ENCODE measurements around the gene GTF2H4. TPM values are rescaled to one million over a fixed set of nuclear protein-coding genes. Genes with fewer than 3 reads are reported as not detected.
"Not testable (repeated sequence)": the region's sequence is repeated elsewhere in the genome, so short reads cannot be mapped to it uniquely, and the experiment has no call there.

GTF2H4 gene
- total and polyA plus RNA-seq, 8 donors: 3.9 to 67.4 (median 13.0) TPM

DNA sequence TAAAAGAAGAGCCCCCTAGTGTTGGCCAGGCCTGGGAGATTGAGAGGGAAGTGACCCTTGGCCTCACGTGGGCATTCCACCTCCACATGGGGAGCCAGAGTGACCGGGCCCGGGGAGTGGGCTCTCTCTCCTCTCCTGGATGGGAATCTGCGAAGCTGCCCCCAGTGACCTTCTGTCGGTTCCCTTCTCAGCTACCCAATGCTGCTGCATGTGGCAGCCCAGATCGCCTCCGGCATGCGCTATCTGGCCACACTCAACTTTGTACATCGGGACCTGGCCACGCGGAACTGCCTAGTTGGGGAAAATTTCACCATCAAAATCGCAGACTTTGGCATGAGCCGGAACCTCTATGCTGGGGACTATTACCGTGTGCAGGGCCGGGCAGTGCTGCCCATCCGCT lies 10.1 kb upstream of the GTF2H4 start:
- H3K36me3 ChIP-seq: peaks cover 54 to 77% (median 75%) of the 10 kb centered on the region in 4 donors
- WGBS, 5 donors: 72 to 91% (median 85%) methylated on average over 8 to 16 of the region's 16 CpGs

DNA sequence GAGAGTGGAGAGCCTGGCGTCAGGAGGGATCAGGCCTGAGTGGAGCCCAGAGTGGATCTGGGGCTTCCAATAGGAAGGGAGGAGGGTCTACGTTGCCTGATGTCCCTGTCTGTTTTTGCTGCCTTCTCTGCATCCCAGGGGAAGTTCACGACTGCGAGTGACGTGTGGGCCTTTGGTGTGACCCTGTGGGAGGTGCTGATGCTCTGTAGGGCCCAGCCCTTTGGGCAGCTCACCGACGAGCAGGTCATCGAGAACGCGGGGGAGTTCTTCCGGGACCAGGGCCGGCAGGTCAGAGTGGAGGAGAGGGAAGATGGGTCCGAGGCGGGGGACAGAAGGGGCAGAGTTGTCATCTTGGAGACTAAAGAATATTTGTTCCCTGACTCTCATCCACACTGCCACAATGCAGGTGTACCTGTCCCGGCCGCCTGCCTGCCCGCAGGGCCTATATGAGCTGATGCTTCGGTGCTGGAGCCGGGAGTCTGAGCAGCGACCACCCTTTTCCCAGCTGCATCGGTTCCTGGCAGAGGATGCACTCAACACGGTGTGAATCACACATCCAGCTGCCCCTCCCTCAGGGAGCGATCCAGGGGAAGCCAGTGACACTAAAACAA lies 9.2 kb upstream of the GTF2H4 start:
- no peak overlapping the region for H3K27ac ChIP-seq
- no peaks in the 10 kb centered on the region for H3K9me3 ChIP-seq
- no peak overlapping the region for H3K4me3 ChIP-seq
- WGBS, 5 donors: 80 to 85% (median 83%) methylated on average over 16 to 23 of the region's 23 CpGs
- no peak for DNase-seq
- TF ChIP-seq, protein P1, sequence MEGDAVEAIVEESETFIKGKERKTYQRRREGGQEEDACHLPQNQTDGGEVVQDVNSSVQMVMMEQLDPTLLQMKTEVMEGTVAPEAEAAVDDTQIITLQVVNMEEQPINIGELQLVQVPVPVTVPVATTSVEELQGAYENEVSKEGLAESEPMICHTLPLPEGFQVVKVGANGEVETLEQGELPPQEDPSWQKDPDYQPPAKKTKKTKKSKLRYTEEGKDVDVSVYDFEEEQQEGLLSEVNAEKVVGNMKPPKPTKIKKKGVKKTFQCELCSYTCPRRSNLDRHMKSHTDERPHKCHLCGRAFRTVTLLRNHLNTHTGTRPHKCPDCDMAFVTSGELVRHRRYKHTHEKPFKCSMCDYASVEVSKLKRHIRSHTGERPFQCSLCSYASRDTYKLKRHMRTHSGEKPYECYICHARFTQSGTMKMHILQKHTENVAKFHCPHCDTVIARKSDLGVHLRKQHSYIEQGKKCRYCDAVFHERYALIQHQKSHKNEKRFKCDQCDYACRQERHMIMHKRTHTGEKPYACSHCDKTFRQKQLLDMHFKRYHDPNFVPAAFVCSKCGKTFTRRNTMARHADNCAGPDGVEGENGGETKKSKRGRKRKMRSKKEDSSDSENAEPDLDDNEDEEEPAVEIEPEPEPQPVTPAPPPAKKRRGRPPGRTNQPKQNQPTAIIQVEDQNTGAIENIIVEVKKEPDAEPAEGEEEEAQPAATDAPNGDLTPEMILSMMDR (IDR thresholded peaks at IDR 0.05): no peak
- TF ChIP-seq POLR2AphosphoS5 (IDR thresholded peaks at IDR 0.05) (no peak), POLR2A (IDR thresholded peaks at IDR 0.05) (no peak), EP300 (IDR thresholded peaks at IDR 0.05) (no peak)
- no peaks in the 10 kb centered on the region for H3K4me1 ChIP-seq
- H3K27me3 ChIP-seq: no peaks in the 10 kb centered on the region
- intact Hi-C loops (cut with DNase I; ENCODE audit: low total_unique reads): no loop called here
- peaks cover 44 to 67% (median 65%) of the 10 kb centered on the region in 4 donors for H3K36me3 ChIP-seq

More for the DNA sequence above, 10.1 kb upstream of the GTF2H4 start:
- no peaks in the 10 kb centered on the region for H3K27me3 ChIP-seq
- TF ChIP-seq POLR2AphosphoS5 (IDR thresholded peaks at IDR 0.05): no peak
- TF ChIP-seq POLR2A (IDR thresholded peaks at IDR 0.05): no peak
- TF ChIP-seq EP300 (IDR thresholded peaks at IDR 0.05): no peak
- TF ChIP-seq, protein P1 (IDR thresholded peaks at IDR 0.05): no peak
- intact Hi-C loops (cut with DNase I; ENCODE audit: low total_unique reads): no loop called here
- no peak overlapping the region for H3K4me3 ChIP-seq
- no peaks in the 10 kb centered on the region for H3K9me3 ChIP-seq
- H3K27ac ChIP-seq: no peak overlapping the region
- no peak for DNase-seq
- no peaks in the 10 kb centered on the region for H3K4me1 ChIP-seq

DNA sequence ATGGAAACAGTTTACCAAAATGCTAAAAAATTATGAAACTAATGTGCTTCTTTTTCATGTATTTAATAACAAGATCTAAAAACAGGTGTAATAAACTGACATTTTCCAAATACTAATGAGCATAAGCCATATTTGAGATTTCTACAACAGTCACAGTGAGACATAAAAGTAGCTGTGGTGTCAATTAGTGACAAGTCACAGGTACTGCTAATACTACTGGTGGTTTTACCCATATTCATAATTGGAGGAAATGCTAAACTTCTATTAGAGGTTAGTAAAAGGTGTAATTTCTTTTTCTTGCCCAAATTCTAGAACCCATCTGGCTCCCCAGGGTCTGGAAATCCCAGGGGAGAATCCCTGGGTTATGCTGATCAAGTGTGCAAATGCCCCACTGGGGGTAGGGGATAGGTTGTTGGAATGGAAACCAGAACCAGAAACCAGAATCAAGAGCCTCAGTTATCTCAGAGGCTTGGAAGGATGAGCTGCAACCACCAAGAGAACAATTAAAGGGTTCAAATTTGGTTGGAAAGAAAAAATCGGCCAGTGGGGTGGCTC lies 7.1 kb upstream of the GTF2H4 start:
- peaks cover 33 to 46% (median 44%) of the 10 kb centered on the region in 4 donors for H3K36me3 ChIP-seq
- no peak for DNase-seq
- H3K4me1 ChIP-seq: no peaks in the 10 kb centered on the region
- no peaks in the 10 kb centered on the region for H3K9me3 ChIP-seq
- no peak overlapping the region for H3K27ac ChIP-seq
- TF ChIP-seq EP300 (IDR thresholded peaks at IDR 0.05) (no peak), POLR2AphosphoS5 (IDR thresholded peaks at IDR 0.05) (no peak), POLR2A (IDR thresholded peaks at IDR 0.05) (no peak)
- TF ChIP-seq, protein P1 (IDR thresholded peaks at IDR 0.05): no peak
- H3K27me3 ChIP-seq: no peaks in the 10 kb centered on the region
- intact Hi-C loops (cut with DNase I; ENCODE audit: low total_unique reads): no loop called here
- 48 to 93% (median 68%) methylated on average over 1 of the region's 1 CpG for WGBS, 5 donors
- no peak overlapping the region for H3K4me3 ChIP-seq

DNA sequence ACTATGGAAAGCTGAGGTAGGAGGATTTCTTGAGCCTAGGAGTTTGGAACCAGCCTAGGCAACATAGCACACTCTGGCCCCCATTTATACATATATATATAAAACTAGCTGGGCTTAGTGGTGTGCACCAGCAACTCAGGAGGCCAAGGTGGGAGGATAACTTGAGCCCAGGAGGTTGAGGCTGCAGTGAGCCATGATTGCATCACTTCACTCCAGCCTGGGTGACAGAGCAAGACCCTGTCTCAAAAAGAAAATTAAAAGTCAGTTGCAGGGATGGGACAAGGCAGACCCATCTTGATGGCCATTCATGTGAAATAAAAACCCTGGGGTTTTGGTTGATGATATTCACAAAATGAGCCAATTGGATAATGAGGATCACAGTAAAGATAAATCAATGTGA lies 6.6 kb upstream of the GTF2H4 start:
- H3K36me3 ChIP-seq: peaks cover 32 to 41% (median 39%) of the 10 kb centered on the region in 4 donors
- intact Hi-C loops (cut with DNase I; ENCODE audit: low total_unique reads): no loop called here
- DNase-seq: no peak
- H3K4me1 ChIP-seq: peaks cover 0 to 2% (median 0%) of the 10 kb centered on the region in 4 donors
- no peaks in the 10 kb centered on the region for H3K9me3 ChIP-seq
- no peaks in the 10 kb centered on the region for H3K27me3 ChIP-seq
- TF ChIP-seq, protein P1 (IDR thresholded peaks at IDR 0.05): no peak
- no peak for TF ChIP-seq POLR2AphosphoS5 (IDR thresholded peaks at IDR 0.05)
- no peak overlapping the region for H3K4me3 ChIP-seq
- H3K27ac ChIP-seq: no peak overlapping the region

DNA sequence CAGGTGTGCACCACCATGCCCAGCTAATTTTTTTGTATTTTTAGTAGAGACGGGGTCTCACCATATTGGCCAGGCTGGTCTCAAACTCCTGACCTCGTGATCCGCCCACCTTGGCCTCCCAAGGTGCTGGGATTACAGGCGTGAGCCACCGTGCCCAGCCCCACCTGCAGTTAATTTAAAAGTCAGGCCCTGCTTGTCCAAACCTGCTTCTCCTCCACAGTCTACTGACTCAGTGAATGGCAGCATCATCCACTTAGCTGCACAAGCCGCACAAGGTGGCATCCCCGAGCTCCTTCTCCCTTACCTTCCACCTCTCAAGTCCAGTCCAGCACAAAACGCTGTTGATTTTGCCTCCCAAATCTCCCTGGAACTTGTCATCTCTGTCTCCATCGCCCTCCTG lies 5.8 kb upstream of the GTF2H4 start:
- H3K4me1 ChIP-seq; H3K27me3 ChIP-seq; DNase-seq; H3K4me3 ChIP-seq; H3K27ac ChIP-seq; intact Hi-C loops (cut with DNase I; ENCODE audit: low total_unique reads); H3K9me3 ChIP-seq: not testable (repeated sequence)
- 69 to 80% (median 75%) methylated on average over 9 of the region's 9 CpGs for WGBS, 5 donors
- peaks cover 24 to 34% (median 31%) of the 10 kb centered on the region in 4 donors for H3K36me3 ChIP-seq
